Lower lobe of right lung (tissue), 2 donors: ENCODE results near the gene NUDT2. TPM values are rescaled to one million over a fixed set of nuclear protein-coding genes. Genes with fewer than 3 reads are reported as not detected.

ENCODE experiments used
- ATAC-seq, 2 donors: fragments of 200-7000 bp; cut with Tn5 transposase; one replicate each; pipeline ENCODE4 v1.9.1; 2020 to 2022; ENCODE audit warnings: mild to moderate bottlenecking in 2 of 2, moderate library complexity in 2 of 2
- DNase-seq: peaks from one replicate; pipeline ENCODE4 v3.0.0-alpha.2; 2020
- H3K27ac ChIP-seq: fragments of 200-600 bp; one replicate; pipeline ENCODE4 v1.8.0; 2022
- H3K27me3 ChIP-seq: fragments of 200-600 bp; one replicate; pipeline ENCODE4 v1.8.0; 2022; ENCODE audit warnings: low read depth
- H3K36me3 ChIP-seq: fragments of 200-600 bp; one replicate; pipeline ENCODE4 v1.8.0; 2022; ENCODE audit warnings: mild to moderate bottlenecking
- H3K4me1 ChIP-seq: fragments of 200-600 bp; one replicate; pipeline ENCODE4 v1.8.0; 2022
- H3K4me3 ChIP-seq: fragments of 200-600 bp; one replicate; pipeline ENCODE4 v1.8.0; 2022; ENCODE audit warnings: mild to moderate bottlenecking
- H3K9me3 ChIP-seq: fragments of 200-600 bp; one replicate; pipeline ENCODE4 v1.8.0; 2022
- intact Hi-C: fragments of 100-400 bp; cut with DNase I; formaldehyde crosslinking; loops from one replicate; pipeline ENCODE4 v1.11.0; 2022
- total RNA-seq: library from RNA; stranded (reverse); fragmentation: NEBNext Ultra II Directional; extraction: Animal tissue kit (Norgen Biotek cat#: 25700); gene quantifications from one replicate; pipeline ENCODE4 v1.2.1, GENCODE V29; 2021
- TF ChIP-seq, protein P1 (sequence below): fragments of 200-600 bp; IDR thresholded peaks from one replicate; pipeline ENCODE4 v1.8.0; 2022; ENCODE audit warnings: antibody characterized with exemption, mild to moderate bottlenecking
- donor health status: DM: no; HTN: yes; CAD: no; lungs with severe emphysema.

The NUDT2 gene
- total RNA-seq, 1 donor from 2014 or later = 13.5 TPM

GRCh38 chr9:34385561-34386230 is 56.3 kb downstream of the NUDT2 start:
- Histone ChIP-seq H3K9me3 (no peaks in the 10 kb centered on the region), H3K27me3 (no peaks in the 10 kb centered on the region), H3K36me3 (no peaks in the 10 kb centered on the region), H3K4me1 (peaks cover 6% of the 10 kb centered on the region), H3K27ac (no peak overlapping the region), H3K4me3 (no peak overlapping the region)
- intact Hi-C loops = no loop called here
- no peak for DNase-seq
- TF ChIP-seq, protein P1, sequence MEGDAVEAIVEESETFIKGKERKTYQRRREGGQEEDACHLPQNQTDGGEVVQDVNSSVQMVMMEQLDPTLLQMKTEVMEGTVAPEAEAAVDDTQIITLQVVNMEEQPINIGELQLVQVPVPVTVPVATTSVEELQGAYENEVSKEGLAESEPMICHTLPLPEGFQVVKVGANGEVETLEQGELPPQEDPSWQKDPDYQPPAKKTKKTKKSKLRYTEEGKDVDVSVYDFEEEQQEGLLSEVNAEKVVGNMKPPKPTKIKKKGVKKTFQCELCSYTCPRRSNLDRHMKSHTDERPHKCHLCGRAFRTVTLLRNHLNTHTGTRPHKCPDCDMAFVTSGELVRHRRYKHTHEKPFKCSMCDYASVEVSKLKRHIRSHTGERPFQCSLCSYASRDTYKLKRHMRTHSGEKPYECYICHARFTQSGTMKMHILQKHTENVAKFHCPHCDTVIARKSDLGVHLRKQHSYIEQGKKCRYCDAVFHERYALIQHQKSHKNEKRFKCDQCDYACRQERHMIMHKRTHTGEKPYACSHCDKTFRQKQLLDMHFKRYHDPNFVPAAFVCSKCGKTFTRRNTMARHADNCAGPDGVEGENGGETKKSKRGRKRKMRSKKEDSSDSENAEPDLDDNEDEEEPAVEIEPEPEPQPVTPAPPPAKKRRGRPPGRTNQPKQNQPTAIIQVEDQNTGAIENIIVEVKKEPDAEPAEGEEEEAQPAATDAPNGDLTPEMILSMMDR = no peak
- ATAC-seq = no peak

DNA sequence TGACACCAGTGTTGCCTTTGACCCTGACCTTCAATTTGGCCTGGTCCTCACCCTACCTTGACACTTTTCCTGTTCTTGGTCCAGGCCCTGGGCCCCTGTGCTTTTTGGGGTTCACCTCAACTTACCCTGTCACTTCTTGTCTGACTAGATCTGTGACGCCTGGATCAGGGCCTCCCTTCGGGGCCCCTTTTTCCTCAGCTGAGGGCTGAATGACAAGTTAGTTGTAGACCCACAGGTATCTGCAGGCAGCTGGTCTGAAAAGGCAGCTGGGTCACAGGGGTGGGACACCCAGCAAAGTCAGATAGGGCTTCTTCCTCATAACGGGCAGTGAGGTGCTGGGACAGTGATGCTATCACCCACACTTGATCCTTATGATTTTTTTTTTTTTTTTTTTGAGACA is 57.3 kb downstream of the NUDT2 start:
- TF ChIP-seq, protein P1 = no peak
- Histone ChIP-seq H3K4me3 (no peak overlapping the region), H3K9me3 (no peaks in the 10 kb centered on the region), H3K27me3 (no peaks in the 10 kb centered on the region), H3K27ac (no peak overlapping the region), H3K36me3 (no peaks in the 10 kb centered on the region), H3K4me1 (no peaks in the 10 kb centered on the region)
- no peak for DNase-seq
- intact Hi-C loops = no loop called here
- no peak for ATAC-seq

- H3K36me3 ChIP-seq = no peaks in the 10 kb centered on the region
- no peak overlapping the region for H3K27ac ChIP-seq
- H3K9me3 ChIP-seq = no peaks in the 10 kb centered on the region
- H3K27me3 ChIP-seq = no peaks in the 10 kb centered on the region
- no peaks in the 10 kb centered on the region for H3K4me1 ChIP-seq
- ATAC-seq (no peak), DNase-seq (no peak)
- H3K4me3 ChIP-seq = no peak overlapping the region
- TF ChIP-seq, protein P1 = no peak
- intact Hi-C loops = no loop called here
These were observed 57.9 kb downstream of the NUDT2 start for GRCh38 chr9:34387239-34387638.

DNA sequence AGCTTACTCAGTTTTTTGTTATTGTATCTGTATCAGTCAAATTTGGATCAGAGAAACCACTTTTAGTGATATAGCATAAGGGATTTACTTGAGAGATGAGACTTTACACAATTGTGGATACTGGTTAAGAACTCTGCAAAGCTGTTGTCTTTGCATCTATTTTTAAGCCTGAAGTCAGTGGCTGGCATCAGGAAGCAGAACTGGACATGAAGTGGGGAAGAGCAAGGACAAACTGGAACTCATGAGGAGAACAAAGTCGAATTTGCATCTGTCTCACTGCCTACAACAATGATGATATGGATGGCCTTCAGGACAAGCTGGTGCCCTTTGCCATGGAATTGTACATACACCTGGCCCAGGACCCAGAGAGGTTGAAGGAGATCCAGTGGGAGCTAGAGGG is 63.1 kb downstream of the NUDT2 start:
- TF ChIP-seq, protein P1 = no peak
- Histone ChIP-seq H3K9me3 (no peaks in the 10 kb centered on the region), H3K4me3 (no peak overlapping the region), H3K27me3 (no peaks in the 10 kb centered on the region), H3K27ac (no peak overlapping the region), H3K4me1 (no peaks in the 10 kb centered on the region), H3K36me3 (no peaks in the 10 kb centered on the region)
- DNase-seq (no peak), ATAC-seq (no peak)
- intact Hi-C loops = no loop called here

Other genes with a start within 250 kb of the NUDT2 start
- gene DCAF12, start 202.9 kb upstream of the NUDT2 start, total RNA-seq = 38.5 TPM
- 47.0 TPM for gene UBAP1, start 150.5 kb upstream of the NUDT2 start, total RNA-seq
- 1.4 TPM for gene KIF24, start 301 bp upstream of the NUDT2 start, total RNA-seq
- gene MYORG, start 47.3 kb downstream of the NUDT2 start, total RNA-seq = 4.8 TPM
- gene FAM219A, start 129.0 kb downstream of the NUDT2 start, total RNA-seq = 24.5 TPM
- 13.5 TPM for gene DNAI1, start 129.2 kb downstream of the NUDT2 start, total RNA-seq
- 0.59 TPM for gene ENHO, start 193.4 kb downstream of the NUDT2 start, total RNA-seq